ENCODE data around the gene IQGAP2. TPM values are rescaled to one million over a fixed set of nuclear protein-coding genes. Genes with fewer than 3 reads are reported as not detected.

IQGAP2 gene
- total and polyA plus RNA-seq, 3 donors from 2014 or later, result 33.5 to 78.6 (median 60.2) TPM

- Histone ChIP-seq H3K4me3 (no peak overlapping the region), H3K4me1 (no peaks in the 10 kb centered on the region), H3K9me3 (no peaks in the 10 kb centered on the region), H3K27ac (no peak overlapping the region), H3K36me3 (ENCODE audit: low read depth, missing control alignments) (no peaks in the 10 kb centered on the region), H3K27me3 (no peaks in the 10 kb centered on the region)
- intact Hi-C loops (cut with DNase I; ENCODE audit: low total_unique reads), result no loop called here
- DNase-seq, result no peak
- TF ChIP-seq POLR2A (IDR thresholded peaks at IDR 0.05), result no peak
- TF ChIP-seq CTCF (IDR thresholded peaks at IDR 0.05), result no peak
- WGBS, 2 donors, result 85 to 90% methylated on average over 4 of the region's 4 CpGs
Measured at GRCh38 chr5:76483881-76484280, 80.8 kb downstream of the IQGAP2 start.

DNA sequence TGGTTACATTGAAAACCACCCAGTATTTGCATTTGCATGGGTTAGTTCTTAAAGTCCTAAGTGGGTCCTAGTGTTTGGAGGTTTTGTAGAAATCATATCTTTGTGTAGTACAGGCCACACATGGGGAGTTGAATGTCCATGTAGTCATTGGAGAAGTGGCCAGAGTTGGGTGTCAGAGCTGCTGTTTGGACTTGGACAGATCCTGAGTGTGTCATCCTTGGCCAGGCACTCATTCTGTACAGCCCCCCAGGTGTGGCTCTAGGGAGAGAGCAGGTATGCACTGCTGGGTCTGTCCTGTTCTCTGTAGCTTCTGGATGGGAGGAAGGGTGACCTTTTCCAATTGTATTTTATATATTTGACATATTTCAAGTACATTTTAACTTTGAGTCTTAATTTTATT lies 82.4 kb downstream of the IQGAP2 start:
- intact Hi-C loops (cut with DNase I; ENCODE audit: low total_unique reads), result no loop called here
- Histone ChIP-seq H3K27ac (no peak overlapping the region), H3K4me3 (no peak overlapping the region), H3K27me3 (no peaks in the 10 kb centered on the region), H3K4me1 (no peaks in the 10 kb centered on the region), H3K9me3 (no peaks in the 10 kb centered on the region), H3K36me3 (ENCODE audit: low read depth, missing control alignments) (no peaks in the 10 kb centered on the region)
- no peak for TF ChIP-seq POLR2A (IDR thresholded peaks at IDR 0.05)
- no peak for TF ChIP-seq CTCF (IDR thresholded peaks at IDR 0.05)
- DNase-seq, result no peak

DNA sequence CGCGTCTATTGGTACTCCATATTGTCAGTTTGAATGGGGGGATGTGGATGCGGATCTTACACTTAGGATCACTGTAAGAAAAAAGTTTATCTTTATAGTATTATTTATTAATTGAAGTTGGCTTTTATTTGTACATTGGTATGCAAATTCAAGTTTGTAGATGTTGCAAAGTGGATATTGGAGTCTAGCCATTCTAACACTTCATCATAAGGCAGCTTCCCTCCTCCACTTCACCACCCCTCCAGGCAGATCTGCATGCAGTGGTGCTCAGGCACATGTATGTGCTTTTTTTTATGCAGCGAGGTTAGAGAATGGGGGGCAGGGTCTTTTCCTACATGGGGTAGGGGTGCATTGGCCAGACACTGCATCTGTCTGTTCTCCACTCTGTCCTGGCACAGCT lies 84.3 kb downstream of the IQGAP2 start:
- H3K4me3 ChIP-seq, result no peak overlapping the region
- H3K9me3 ChIP-seq, result no peaks in the 10 kb centered on the region
- H3K27me3 ChIP-seq, result no peaks in the 10 kb centered on the region
- WGBS, 2 donors, result 86 to 99% methylated on average over 4 of the region's 4 CpGs
- no peaks in the 10 kb centered on the region for H3K4me1 ChIP-seq
- no peak overlapping the region for H3K27ac ChIP-seq
- DNase-seq, result no peak
- TF ChIP-seq POLR2A (IDR thresholded peaks at IDR 0.05), result no peak
- TF ChIP-seq CTCF (IDR thresholded peaks at IDR 0.05), result no peak
- H3K36me3 ChIP-seq (ENCODE audit: low read depth, missing control alignments), result no peaks in the 10 kb centered on the region
- intact Hi-C loops (cut with DNase I; ENCODE audit: low total_unique reads), result no loop called here

- Histone ChIP-seq H3K9me3 (no peaks in the 10 kb centered on the region), H3K36me3 (ENCODE audit: low read depth, missing control alignments) (no peaks in the 10 kb centered on the region), H3K4me3 (no peak overlapping the region), H3K27ac (no peak overlapping the region), H3K27me3 (no peaks in the 10 kb centered on the region), H3K4me1 (no peaks in the 10 kb centered on the region)
- intact Hi-C loops (cut with DNase I; ENCODE audit: low total_unique reads), result no loop called here
- TF ChIP-seq CTCF (IDR thresholded peaks at IDR 0.05), result no peak
- no peak for TF ChIP-seq POLR2A (IDR thresholded peaks at IDR 0.05)
- WGBS, 2 donors, result 42 to 57% methylated on average over 1 of the region's 1 CpG
- DNase-seq, result no peak
Measured at GRCh38 chr5:76487821-76488220, 84.7 kb downstream of the IQGAP2 start.

GRCh38 chr5:76488969-76489368 lies 85.9 kb downstream of the IQGAP2 start:
- Histone ChIP-seq H3K9me3 (no peaks in the 10 kb centered on the region), H3K27me3 (no peaks in the 10 kb centered on the region), H3K27ac (no peak overlapping the region), H3K4me1 (no peaks in the 10 kb centered on the region), H3K36me3 (ENCODE audit: low read depth, missing control alignments) (no peaks in the 10 kb centered on the region), H3K4me3 (no peak overlapping the region)
- intact Hi-C loops (cut with DNase I; ENCODE audit: low total_unique reads), result no loop called here
- no peak for DNase-seq
- no peak for TF ChIP-seq POLR2A (IDR thresholded peaks at IDR 0.05)
- no peak for TF ChIP-seq CTCF (IDR thresholded peaks at IDR 0.05)
- WGBS, 2 donors, result 58 to 83% methylated on average over 3 to 6 of the region's 6 CpGs

All from testis (tissue), 3 donors.